Lower leg skin (tissue), 3 donors: ENCODE data around the gene NCOA5.

ENCODE experiments used
- POLR2A ChIP-seq, 2 donors: fragments of 450-650 bp; IDR thresholded peaks; one replicate each; pipeline ENCODE4 v1.6.1; 2016 to 2017; ENCODE audit warnings: antibody characterized with exemption in 2 of 2, mild to moderate bottlenecking in 1 of 2, moderate library complexity in 1 of 2
- TF ChIP-seq, protein P1 (sequence below), 3 donors: fragments of 450-650 bp; IDR thresholded peaks; one replicate each; pipeline ENCODE4 v1.5.1; 2016; ENCODE audit warnings: antibody characterized with exemption in 3 of 3, mild to moderate bottlenecking in 3 of 3, moderate library complexity in 2 of 3

- TF ChIP-seq, protein P1, sequence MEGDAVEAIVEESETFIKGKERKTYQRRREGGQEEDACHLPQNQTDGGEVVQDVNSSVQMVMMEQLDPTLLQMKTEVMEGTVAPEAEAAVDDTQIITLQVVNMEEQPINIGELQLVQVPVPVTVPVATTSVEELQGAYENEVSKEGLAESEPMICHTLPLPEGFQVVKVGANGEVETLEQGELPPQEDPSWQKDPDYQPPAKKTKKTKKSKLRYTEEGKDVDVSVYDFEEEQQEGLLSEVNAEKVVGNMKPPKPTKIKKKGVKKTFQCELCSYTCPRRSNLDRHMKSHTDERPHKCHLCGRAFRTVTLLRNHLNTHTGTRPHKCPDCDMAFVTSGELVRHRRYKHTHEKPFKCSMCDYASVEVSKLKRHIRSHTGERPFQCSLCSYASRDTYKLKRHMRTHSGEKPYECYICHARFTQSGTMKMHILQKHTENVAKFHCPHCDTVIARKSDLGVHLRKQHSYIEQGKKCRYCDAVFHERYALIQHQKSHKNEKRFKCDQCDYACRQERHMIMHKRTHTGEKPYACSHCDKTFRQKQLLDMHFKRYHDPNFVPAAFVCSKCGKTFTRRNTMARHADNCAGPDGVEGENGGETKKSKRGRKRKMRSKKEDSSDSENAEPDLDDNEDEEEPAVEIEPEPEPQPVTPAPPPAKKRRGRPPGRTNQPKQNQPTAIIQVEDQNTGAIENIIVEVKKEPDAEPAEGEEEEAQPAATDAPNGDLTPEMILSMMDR (IDR thresholded peaks at IDR 0.05) = no peak
- TF ChIP-seq POLR2A (IDR thresholded peaks at IDR 0.05) = no peak
Observed at GRCh38 chr20:46113113-46113470, 23.3 kb upstream of the NCOA5 start.
